ENCODE data around the gene SERPING1. TPM values are rescaled to one million over a fixed set of nuclear protein-coding genes. Genes with fewer than 3 reads are reported as not detected.

The SERPING1 gene
- total RNA-seq, 4 donors from 2014 or later, result 39.3 to 742 (median 362) TPM

- peak overlapping the region; percentile 66 to 76 for H3K4me3 ChIP-seq
- DNase-seq, result peak in 1 of 2 donors; percentile 29
- H3K4me1 ChIP-seq, result peaks cover 0 to 14% of the 10 kb centered on the region in 2 donors
- peak overlapping the region; percentile 93 to 95 for H3K27ac ChIP-seq
- intact Hi-C loops (cut with DNase I; ENCODE audit: low total_unique reads), result loop anchor here (5.0 to 10.0 kb wide), 2 partner anchors 45 to 72 kb away; partner anchors contain the start of genes SERPING1 and UBE2L6
- H3K36me3 ChIP-seq, result no peaks in the 10 kb centered on the region
- TF ChIP-seq, protein P1, sequence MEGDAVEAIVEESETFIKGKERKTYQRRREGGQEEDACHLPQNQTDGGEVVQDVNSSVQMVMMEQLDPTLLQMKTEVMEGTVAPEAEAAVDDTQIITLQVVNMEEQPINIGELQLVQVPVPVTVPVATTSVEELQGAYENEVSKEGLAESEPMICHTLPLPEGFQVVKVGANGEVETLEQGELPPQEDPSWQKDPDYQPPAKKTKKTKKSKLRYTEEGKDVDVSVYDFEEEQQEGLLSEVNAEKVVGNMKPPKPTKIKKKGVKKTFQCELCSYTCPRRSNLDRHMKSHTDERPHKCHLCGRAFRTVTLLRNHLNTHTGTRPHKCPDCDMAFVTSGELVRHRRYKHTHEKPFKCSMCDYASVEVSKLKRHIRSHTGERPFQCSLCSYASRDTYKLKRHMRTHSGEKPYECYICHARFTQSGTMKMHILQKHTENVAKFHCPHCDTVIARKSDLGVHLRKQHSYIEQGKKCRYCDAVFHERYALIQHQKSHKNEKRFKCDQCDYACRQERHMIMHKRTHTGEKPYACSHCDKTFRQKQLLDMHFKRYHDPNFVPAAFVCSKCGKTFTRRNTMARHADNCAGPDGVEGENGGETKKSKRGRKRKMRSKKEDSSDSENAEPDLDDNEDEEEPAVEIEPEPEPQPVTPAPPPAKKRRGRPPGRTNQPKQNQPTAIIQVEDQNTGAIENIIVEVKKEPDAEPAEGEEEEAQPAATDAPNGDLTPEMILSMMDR (IDR thresholded peaks at IDR 0.05), result no peak
- no peak for TF ChIP-seq POLR2A (IDR thresholded peaks at IDR 0.05)
- H3K9me3 ChIP-seq, result no peaks in the 10 kb centered on the region
- no peaks in the 10 kb centered on the region for H3K27me3 ChIP-seq
Measured at GRCh38 chr11:57639321-57640067, 42.0 kb downstream of the SERPING1 start.

- intact Hi-C loops (cut with DNase I; ENCODE audit: low total_unique reads), result loop anchor here (10.0 kb wide), 1 partner anchor 45 kb away; the partner anchor contains the start of gene SERPING1
- Histone ChIP-seq H3K4me1 (peaks cover 0 to 17% of the 10 kb centered on the region in 2 donors), H3K36me3 (no peaks in the 10 kb centered on the region), H3K4me3 (no peak overlapping the region), H3K27ac (peak overlapping the region; percentile 93 to 95), H3K9me3 (no peaks in the 10 kb centered on the region), H3K27me3 (no peaks in the 10 kb centered on the region)
- DNase-seq, result no peak
- TF ChIP-seq POLR2A (IDR thresholded peaks at IDR 0.05), result no peak
- TF ChIP-seq, protein P1 (IDR thresholded peaks at IDR 0.05), result no peak
Measured at GRCh38 chr11:57640068-57640800, 42.7 kb downstream of the SERPING1 start.

DNA sequence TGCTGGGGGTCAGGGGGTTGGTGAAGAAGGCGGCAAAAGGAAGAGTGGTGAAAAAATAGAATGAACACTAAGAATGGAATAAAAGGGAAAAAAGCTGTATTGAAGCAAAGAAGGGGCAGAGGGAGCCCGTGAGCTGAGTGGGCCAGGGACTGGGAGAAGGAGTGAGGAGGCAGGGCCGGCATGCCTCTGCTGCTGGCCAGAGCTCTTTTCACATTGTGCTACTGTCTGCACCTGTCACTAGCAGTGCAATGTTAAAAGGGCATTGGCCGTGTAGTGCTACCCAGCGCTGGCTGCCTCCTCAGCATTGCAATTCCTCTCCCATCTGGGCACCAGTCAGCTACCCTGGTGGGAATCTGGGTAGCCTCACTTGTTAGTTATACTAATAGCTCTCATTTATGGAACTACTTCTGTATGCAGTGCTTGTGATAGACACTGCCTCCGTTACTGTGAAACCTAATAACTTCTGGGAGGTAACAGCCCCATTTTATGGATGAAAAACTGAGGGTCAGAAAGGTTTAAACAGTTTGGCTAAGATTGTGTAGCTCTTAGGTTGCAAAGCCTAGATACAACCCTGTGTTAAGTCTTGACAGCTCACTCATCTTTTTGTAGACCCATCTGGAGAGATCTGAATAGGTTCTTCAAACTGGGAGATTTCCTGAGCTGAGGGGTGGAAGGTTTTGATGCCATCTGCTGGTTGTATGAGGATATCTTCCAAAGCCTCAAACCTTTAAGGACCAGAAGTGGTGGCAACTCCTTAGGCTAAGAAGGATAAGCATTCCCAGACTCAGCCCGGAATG lies 43.7 kb downstream of the SERPING1 start:
- Histone ChIP-seq H3K27ac (peak overlapping the region in 1 of 2 donors; percentile 29), H3K9me3 (no peaks in the 10 kb centered on the region), H3K27me3 (no peaks in the 10 kb centered on the region), H3K4me3 (no peak overlapping the region), H3K36me3 (no peaks in the 10 kb centered on the region), H3K4me1 (peaks cover 0 to 23% of the 10 kb centered on the region in 2 donors)
- DNase-seq, result no peak
- intact Hi-C loops (cut with DNase I; ENCODE audit: low total_unique reads), result loop anchor here (10.0 kb wide), 1 partner anchor 46 kb away; the partner anchor contains the start of gene SERPING1
- TF ChIP-seq, protein P1 (IDR thresholded peaks at IDR 0.05), result peak; percentile 37 to 55 (median 51)
- no peak for TF ChIP-seq POLR2A (IDR thresholded peaks at IDR 0.05)

- Histone ChIP-seq H3K27me3 (no peaks in the 10 kb centered on the region), H3K36me3 (no peaks in the 10 kb centered on the region), H3K27ac (no peak overlapping the region), H3K4me1 (peaks cover 0 to 37% of the 10 kb centered on the region in 2 donors), H3K4me3 (no peak overlapping the region), H3K9me3 (no peaks in the 10 kb centered on the region)
- intact Hi-C loops (cut with DNase I; ENCODE audit: low total_unique reads), result loop anchor here (10.0 kb wide), 1 partner anchor 49 kb away; the partner anchor contains the start of gene SERPING1
- TF ChIP-seq, protein P1 (IDR thresholded peaks at IDR 0.05), result no peak
- no peak for TF ChIP-seq POLR2A (IDR thresholded peaks at IDR 0.05)
- no peak for DNase-seq
Measured at GRCh38 chr11:57643802-57644201, 46.3 kb downstream of the SERPING1 start.

Measured in uterus (tissue), 4 donors.